Bronchial epithelial cell (primary cell): ENCODE data around the gene BEGAIN. TPM values are rescaled to one million over a fixed set of nuclear protein-coding genes. Genes with fewer than 3 reads are reported as not detected.

Source experiments
- DNase-seq: peaks from one replicate; pipeline ENCODE4 v3.0.0-alpha.2; 2010; ENCODE audit warnings: low read depth
- FAIRE-seq: peaks from 2 replicates; lab custom pipeline; 2011; peaks lifted over from hg19 to GRCh38; lab: Jason Lieb, UNC
- H3K27me3 ChIP-seq: 2 replicates; pipeline ENCODE4 v1.5.1; 2011; ENCODE audit warnings: low read length; ENCODE audit not compliant: control insufficient read depth, insufficient read depth
- H3K36me3 ChIP-seq: 2 replicates; pipeline ENCODE4 v1.5.1; 2011; ENCODE audit warnings: low read length; ENCODE audit not compliant: control insufficient read depth, insufficient read depth
- H3K4me3 ChIP-seq: 2 replicates; pipeline ENCODE4 v1.5.1; 2011; ENCODE audit warnings: mild to moderate bottlenecking, low read depth, low read length, control low read depth
- CTCF ChIP-seq: IDR thresholded peaks from 2 replicates; pipeline ENCODE4 v1.5.1; 2011; ENCODE audit warnings: mild to moderate bottlenecking, moderate library complexity, low read length, control low read depth, inconsistent platforms; ENCODE audit not compliant: insufficient read depth, severe bottlenecking
- total RNA-seq: library from RNA; depleted of rRNA; stranded (reverse); fragments of >200 nt; gene quantifications from 2 replicates; pipeline ENCODE4 v1.2.1, GENCODE V29; 2014

The BEGAIN gene
- total RNA-seq, 1 donor from 2014 or later, result 1.1 TPM

GRCh38 chr14:100544506-100545141 is 42.6 kb downstream of the BEGAIN start:
- no peak overlapping the region for H3K4me3 ChIP-seq
- H3K27me3 ChIP-seq, result no peaks in the 10 kb centered on the region
- no peak for TF ChIP-seq CTCF
- FAIRE-seq, result no peak
- DNase-seq, result no peak
- no peaks in the 10 kb centered on the region for H3K36me3 ChIP-seq

- DNase-seq (no peak), FAIRE-seq (no peak)
- no peak for TF ChIP-seq CTCF
- Histone ChIP-seq H3K36me3 (no peaks in the 10 kb centered on the region), H3K4me3 (no peak overlapping the region), H3K27me3 (no peaks in the 10 kb centered on the region)
These were observed 43.5 kb downstream of the BEGAIN start for GRCh38 chr14:100543471-100544455.

- Histone ChIP-seq H3K27me3 (no peaks in the 10 kb centered on the region), H3K36me3 (no peaks in the 10 kb centered on the region), H3K4me3 (no peak overlapping the region)
- no peak for TF ChIP-seq CTCF
- peak; percentile 47 for FAIRE-seq
- DNase-seq, result no peak
These were observed 44.5 kb downstream of the BEGAIN start for GRCh38 chr14:100542619-100543205.

- DNase-seq, result no peak
- no peak for FAIRE-seq
- Histone ChIP-seq H3K4me3 (no peak overlapping the region), H3K36me3 (no peaks in the 10 kb centered on the region), H3K27me3 (no peaks in the 10 kb centered on the region)
- TF ChIP-seq CTCF, result no peak
These were observed 45.3 kb downstream of the BEGAIN start for GRCh38 chr14:100541621-100542560.

- Histone ChIP-seq H3K27me3 (no peaks in the 10 kb centered on the region), H3K4me3 (no peak overlapping the region), H3K36me3 (no peaks in the 10 kb centered on the region)
- FAIRE-seq (no peak), DNase-seq (no peak)
- no peak for TF ChIP-seq CTCF
These were observed 46.1 kb downstream of the BEGAIN start for GRCh38 chr14:100540926-100541620.
